Measurements from ENCODE around the gene SNX25.
"Not testable (repeated sequence)": the region's sequence is repeated elsewhere in the genome, so short reads cannot be mapped to it uniquely, and the experiment has no call there.

SNX25 gene

GRCh38 chr4:185312699-185313098, 103.3 kb downstream of the SNX25 start:
- TF ChIP-seq CTCF (IDR thresholded peaks at IDR 0.05; ENCODE audit: insufficient read depth, low read length, missing control alignments): no peak
- no peak overlapping the region for H3K4me3 ChIP-seq (ENCODE audit: low read depth, low read length)
- DNase-seq (ENCODE audit: low read depth, low spot score): no peak
- ChIA-PET POLR2A (no interaction called here), CTCF (no interaction called here)

GRCh38 chr4:185317462-185317861, 108.1 kb downstream of the SNX25 start:
- H3K4me3 ChIP-seq (ENCODE audit: low read depth, low read length); POLR2A ChIA-PET; CTCF ChIA-PET; DNase-seq (ENCODE audit: low read depth, low spot score): not testable (repeated sequence)

GRCh38 chr4:185317880-185318279, 108.5 kb downstream of the SNX25 start:
- ChIA-PET POLR2A (no interaction called here), CTCF (no interaction called here)
- DNase-seq (ENCODE audit: low read depth, low spot score): no peak
- TF ChIP-seq CTCF (IDR thresholded peaks at IDR 0.05; ENCODE audit: insufficient read depth, low read length, missing control alignments): no peak
- H3K4me3 ChIP-seq (ENCODE audit: low read depth, low read length): no peak overlapping the region

GRCh38 chr4:185318679-185319078, 109.3 kb downstream of the SNX25 start:
- DNase-seq (ENCODE audit: low read depth, low spot score): no peak
- no peak for TF ChIP-seq CTCF (IDR thresholded peaks at IDR 0.05; ENCODE audit: insufficient read depth, low read length, missing control alignments)
- ChIA-PET CTCF (no interaction called here), POLR2A (no interaction called here)
- H3K4me3 ChIP-seq (ENCODE audit: low read depth, low read length): no peak overlapping the region

GRCh38 chr4:185322803-185323202, 113.4 kb downstream of the SNX25 start:
- ChIA-PET POLR2A (interaction anchor here (0.8 to 1.9 kb wide), 2 partner anchors 12 to 17 kb away, joined by 3 to 6 read pairs; no protein-coding TSS in a partner anchor), CTCF (interaction anchor here (0.7 kb wide), 1 partner anchor 19 kb away, joined by 3 read pairs; no protein-coding TSS in a partner anchor)
- H3K4me3 ChIP-seq (ENCODE audit: low read depth, low read length): no peak overlapping the region
- no peak for DNase-seq (ENCODE audit: low read depth, low spot score)
- TF ChIP-seq CTCF (IDR thresholded peaks at IDR 0.05; ENCODE audit: insufficient read depth, low read length, missing control alignments): no peak

- no peak overlapping the region for H3K4me3 ChIP-seq (ENCODE audit: low read depth, low read length)
- ChIA-PET CTCF (interaction anchor here (1.1 to 1.8 kb wide), 2 partner anchors 12 to 15 kb away, joined by 3 read pairs; no protein-coding TSS in a partner anchor), POLR2A (interaction anchor here (0.6 to 1.9 kb wide), 2 partner anchors 18 to 122 kb away, joined by 5 to 6 read pairs; no protein-coding TSS in a partner anchor)
- no peak for TF ChIP-seq CTCF (IDR thresholded peaks at IDR 0.05; ENCODE audit: insufficient read depth, low read length, missing control alignments)
- DNase-seq (ENCODE audit: low read depth, low spot score): no peak
These were observed 114.2 kb downstream of the SNX25 start for GRCh38 chr4:185323606-185324005.

- DNase-seq (ENCODE audit: low read depth, low spot score); POLR2A ChIA-PET; H3K4me3 ChIP-seq (ENCODE audit: low read depth, low read length): not testable (repeated sequence)
- CTCF ChIA-PET: interaction anchor here (1.1 to 1.8 kb wide), 2 partner anchors 11 to 15 kb away, joined by 3 read pairs; no protein-coding TSS in a partner anchor
These were observed 115.0 kb downstream of the SNX25 start for GRCh38 chr4:185324361-185324760.

- CTCF ChIA-PET; POLR2A ChIA-PET; DNase-seq (ENCODE audit: low read depth, low spot score); H3K4me3 ChIP-seq (ENCODE audit: low read depth, low read length): not testable (repeated sequence)
These were observed 116.3 kb downstream of the SNX25 start for GRCh38 chr4:185325721-185326120.

Measured in AG04449 (cell line).